H1 (cell line): ENCODE results near the gene ZMYM4. TPM values are rescaled to one million over a fixed set of nuclear protein-coding genes. Genes with fewer than 3 reads are reported as not detected.

ENCODE experiments used
- CTCF ChIA-PET: fragments of 300-600 bp; sonication (Branson Sonifier 250); formaldehyde crosslinking; loops from one replicate; lab custom pipeline; 2021; ENCODE audit not compliant: partially characterized antibody; lab: Charles Lee
- POLR2A ChIA-PET: fragments of 300-600 bp; sonication (Branson Sonifier 250); formaldehyde crosslinking; loops from one replicate; lab custom pipeline; 2021; ENCODE audit warnings: inconsistent platforms; ENCODE audit not compliant: partially characterized antibody; lab: Charles Lee
- DNase-seq, 2 experiments: peaks; one replicate each; pipeline versions ENCODE4 v3.0.0 to v3.0.0-alpha.2; 2010 to 2022; ENCODE audit warnings: low spot score in 2 of 2, low read depth in 1 of 2, mixed read lengths in 1 of 2
- FAIRE-seq: peaks from 2 replicates; lab custom pipeline; 2011; peaks lifted over from hg19 to GRCh38; lab: Jason Lieb, UNC
- H2AFZ ChIP-seq: 2 replicates; pipeline ENCODE4 v1.8.1; 2012; ENCODE audit warnings: low read length, inconsistent platforms
- H2AK5ac ChIP-seq: 2 replicates; pipeline ENCODE4 v1.6.1; 2013; ENCODE audit warnings: low read depth, low read length
- H2BK120ac ChIP-seq: replicated peaks from 2 replicates; pipeline ENCODE3; 2013; ENCODE audit warnings: low read depth, low read length, inconsistent platforms
- H2BK12ac ChIP-seq: 2 replicates; pipeline ENCODE4 v1.6.1; 2013; ENCODE audit warnings: low read depth, low read length
- H2BK15ac ChIP-seq: 2 replicates; pipeline ENCODE4 v1.6.1; 2013; ENCODE audit warnings: low read length
- H2BK20ac ChIP-seq: 2 replicates; pipeline ENCODE4 v1.6.1; 2013; ENCODE audit warnings: low read length
- H2BK5ac ChIP-seq: 2 replicates; pipeline ENCODE4 v1.6.1; 2013; ENCODE audit warnings: low read depth, low read length
- H3K14ac ChIP-seq: 2 replicates; pipeline ENCODE4 v1.6.1; 2013; ENCODE audit warnings: inconsistent platforms; ENCODE audit not compliant: insufficient read length
- H3K18ac ChIP-seq: 2 replicates; pipeline ENCODE4 v1.6.1; 2013; ENCODE audit warnings: low read length; ENCODE audit errors: extremely low read depth
- H3K23ac ChIP-seq: 2 replicates; pipeline ENCODE4 v1.6.1; 2013; ENCODE audit warnings: inconsistent platforms; ENCODE audit not compliant: insufficient read length
- H3K23me2 ChIP-seq: 2 replicates; pipeline ENCODE4 v1.6.1; 2013; ENCODE audit warnings: low read depth, low read length
- H3K27ac ChIP-seq: 2 replicates; pipeline ENCODE4 v1.6.1; 2011; ENCODE audit warnings: low read depth, low read length, inconsistent platforms
- H3K27me3 ChIP-seq, 4 experiments: replicated peaks in 1 of 4; 1 replicate in 1 of 4; 2 replicates in 3 of 4; pipeline versions ENCODE4 v1.6.1 to v1.8.1; 2011 to 2013; ENCODE audit warnings: low read length in 3 of 4, mild to moderate bottlenecking in 3 of 4, inconsistent platforms in 2 of 4, mixed read lengths in 2 of 4, moderate library complexity in 1 of 4; ENCODE audit not compliant: control insufficient read depth in 3 of 4, insufficient read depth in 3 of 4; ENCODE audit errors: extremely low read depth in 1 of 4
- H3K36me3 ChIP-seq, 4 experiments: 2 replicates each; pipeline versions ENCODE4 v1.6.1 to v1.8.1; 2011 to 2013; ENCODE audit warnings: mild to moderate bottlenecking in 4 of 4, low read length in 3 of 4, moderate library complexity in 2 of 4, control low read depth in 1 of 4, inconsistent platforms in 1 of 4; ENCODE audit not compliant: insufficient read depth in 4 of 4, control insufficient read depth in 2 of 4
- H3K4ac ChIP-seq: replicated peaks from 2 replicates; pipeline ENCODE3; 2013; ENCODE audit warnings: low read length, low read depth, mixed read lengths, inconsistent platforms; ENCODE audit not compliant: insufficient read length
- H3K4me1 ChIP-seq, 4 experiments: replicated peaks in 1 of 4; 1 replicate in 1 of 4; 2 replicates in 3 of 4; pipeline versions ENCODE4 v1.6.1 to v1.8.1; 2011 to 2013; ENCODE audit warnings: low read length in 3 of 4, inconsistent platforms in 2 of 4, mixed read lengths in 1 of 4; ENCODE audit not compliant: insufficient read depth in 4 of 4, control insufficient read depth in 3 of 4
- H3K4me2 ChIP-seq, 2 experiments: 2 replicates each; pipeline versions ENCODE4 v1.6.1 to v1.8.1; 2011 to 2013; ENCODE audit warnings: low read depth in 2 of 2, low read length in 2 of 2, control low read depth in 1 of 2, inconsistent platforms in 1 of 2, mild to moderate bottlenecking in 1 of 2; ENCODE audit not compliant: insufficient read depth in 1 of 2
- H3K4me3 ChIP-seq, 4 experiments: fragments of 200-600, 300-600 bp in 1 of 4; sonication (generic), shearing (Covaris generic), sonication (Bioruptor Twin) in 1 of 4; 2 replicates each; pipeline versions ENCODE4 v1.5.1 to v1.8.1; 2011 to 2016; ENCODE audit warnings: low read length in 4 of 4, low read depth in 3 of 4, control low read depth in 2 of 4, inconsistent platforms in 2 of 4, mild to moderate bottlenecking in 2 of 4, mixed read lengths in 1 of 4, moderate library complexity in 1 of 4; ENCODE audit not compliant: insufficient read depth in 2 of 4; ENCODE audit errors: extremely low read depth in 1 of 4
- H3K56ac ChIP-seq: replicated peaks from 2 replicates; pipeline ENCODE3; 2013; ENCODE audit warnings: low read depth, mild to moderate bottlenecking, mixed read lengths, low read length, inconsistent platforms; ENCODE audit not compliant: insufficient read length
- H3K79me1 ChIP-seq: 2 replicates; pipeline ENCODE4 v1.6.1; 2013; ENCODE audit warnings: low read depth, low read length, control low read depth
- H3K79me2 ChIP-seq, 2 experiments: 2 replicates each; pipeline versions ENCODE4 v1.6.1 to v1.8.1; 2012 to 2013; ENCODE audit warnings: low read length in 2 of 2, mild to moderate bottlenecking in 2 of 2, inconsistent platforms in 1 of 2; ENCODE audit not compliant: insufficient read depth in 2 of 2, control insufficient read depth in 1 of 2
- H3K9ac ChIP-seq, 4 experiments: replicated peaks in 1 of 4; 1 replicate in 1 of 4; 2 replicates in 3 of 4; pipeline versions ENCODE4 v1.6.1 to v1.8.1; 2011 to 2013; ENCODE audit warnings: low read depth in 3 of 4, low read length in 3 of 4, control low read depth in 2 of 4, mild to moderate bottlenecking in 2 of 4, moderate library complexity in 2 of 4, inconsistent platforms in 1 of 4; ENCODE audit errors: extremely low read depth in 1 of 4
- H3K9me3 ChIP-seq, 2 experiments: 2 replicates each; pipeline versions ENCODE4 v1.6.1 to v1.8.1; 2012 to 2013; ENCODE audit warnings: mild to moderate bottlenecking in 2 of 2, moderate library complexity in 2 of 2, control low read depth in 1 of 2, inconsistent platforms in 1 of 2, low read depth in 1 of 2, low read length in 1 of 2, mixed read lengths in 1 of 2; ENCODE audit not compliant: insufficient read depth in 2 of 2
- H4K20me1 ChIP-seq, 2 experiments: replicated peaks in 1 of 2; 2 replicates each; pipeline versions ENCODE3 to v1.8.1; 2011 to 2013; ENCODE audit warnings: inconsistent platforms in 2 of 2, low read length in 2 of 2, mild to moderate bottlenecking in 1 of 2; ENCODE audit not compliant: insufficient read depth in 2 of 2, control insufficient read depth in 1 of 2
- H4K5ac ChIP-seq: 2 replicates; pipeline ENCODE4 v1.6.1; 2013; ENCODE audit warnings: low read length, low read depth, mixed read lengths, inconsistent platforms; ENCODE audit not compliant: insufficient read length
- H4K8ac ChIP-seq: 2 replicates; pipeline ENCODE4 v1.8.0; 2013; ENCODE audit warnings: mild to moderate bottlenecking, moderate library complexity, low read length, inconsistent platforms; ENCODE audit not compliant: insufficient read depth; ENCODE audit errors: extremely low read depth
- H4K91ac ChIP-seq: replicated peaks from 2 replicates; pipeline ENCODE3; 2013; ENCODE audit warnings: low read length, mixed read lengths, inconsistent platforms; ENCODE audit not compliant: insufficient read length
- CBX8 ChIP-seq: fragments of 300-800, 300-1000 bp; sonication (generic); IDR thresholded peaks from 2 replicates; pipeline ENCODE4 v1.7.1; 2016; ENCODE audit warnings: low read depth, low read length, borderline replicate concordance
- TAF1 ChIP-seq: IDR thresholded peaks from 2 replicates; pipeline ENCODE4 v1.6.1; 2011; ENCODE audit warnings: mild to moderate bottlenecking, low read depth, low read length
- WGBS, 2 experiments: shearing (Covaris generic) in 1 of 2; methylation state at CpG; one replicate each; pipeline versions ENCODE4 v1.1.6 to v1.1.7; 2013 to 2015; ENCODE audit warnings: low lambda C conversion rate in 2 of 2, mixed read lengths in 2 of 2, inconsistent platforms in 1 of 2, low coverage in 1 of 2, missing lambda C conversion rate in 1 of 2; ENCODE audit not compliant: insufficient replicate concordance in 2 of 2, insufficient coverage in 1 of 2, insufficient read length in 1 of 2; ENCODE audit errors: extremely low coverage in 1 of 2, missing lambda C conversion rate in 1 of 2; 5-methylcytosine and 5-hydroxymethylcytosine counted together
- polyA plus RNA-seq, 7 experiments: library from polyadenylated mRNA; depleted of rRNA in 3 of 7; stranded (reverse) in 5 of 7; unstranded in 2 of 7; fragments of >200 nt in 5 of 7; fragments of 200-250 nt in 2 of 7; gene quantifications; 1 replicate in 5 of 7; 2 replicates in 1 of 7; 4 replicates in 1 of 7; pipeline versions ENCODE4 v1.2.1 to v1.2.3, GENCODE V29; 2011 to 2013; ENCODE audit warnings: missing spikeins in 2 of 7, mixed read lengths in 2 of 7
- total RNA-seq: library from RNA; stranded (reverse); fragmentation: NEBNext Ultra II Directional; extraction: Animal tissue kit (Norgen Biotek cat#: 25700); gene quantifications from 2 replicates; pipeline ENCODE4 v1.2.1, GENCODE V29; 2021

ZMYM4 gene
- total and polyA plus RNA-seq, 2 of the 8 experiments (the other 6 are each of a cell fraction or from before 2014, with no cell fraction given): 16.7 to 81.3 TPM

- Histone ChIP-seq H3K36me3 (no peaks in the 10 kb centered on the region), H3K4me3 (no peak overlapping the region), H3K79me1 (no peaks in the 10 kb centered on the region), H2BK5ac (no peak overlapping the region), H4K8ac (no peak overlapping the region), H3K27ac (no peak overlapping the region), H3K23me2 (no peaks in the 10 kb centered on the region), H3K56ac (no peak overlapping the region), H3K9me3 (no peaks in the 10 kb centered on the region), H2BK15ac (no peak overlapping the region), H4K91ac (no peak overlapping the region), H3K4me2 (no peak overlapping the region), H3K79me2 (no peaks in the 10 kb centered on the region), H2BK12ac (no peak overlapping the region), H2AK5ac (no peak overlapping the region), H3K23ac (no peak overlapping the region), H3K9ac (no peak overlapping the region), H2BK20ac (no peak overlapping the region), H4K5ac (no peak overlapping the region), H3K18ac (no peak overlapping the region), H4K20me1 (no peaks in the 10 kb centered on the region), H3K14ac (no peak overlapping the region), H2BK120ac (no peak overlapping the region), H3K27me3 (no peaks in the 10 kb centered on the region), H3K4me1 (no peaks in the 10 kb centered on the region), H3K4ac (no peak overlapping the region), H2AFZ (no peak overlapping the region)
- 92% methylated on average over 5 of the region's 5 CpGs; no CpG with 5 or more reads in 1 of the 2 experiments for WGBS, 2 experiments
- ChIA-PET CTCF (no interaction called here), POLR2A (no interaction called here)
- no peak for DNase-seq
- no peak for TF ChIP-seq TAF1
- no peak for TF ChIP-seq CBX8
- FAIRE-seq: no peak
Observed at GRCh38 chr1:35247256-35247655, 21.3 kb upstream of the ZMYM4 start.
